WTC11 (cell line): ENCODE results near the gene GMPR. TPM values are rescaled to one million over a fixed set of nuclear protein-coding genes. Genes with fewer than 3 reads are reported as not detected.

Experiments used
- ATAC-seq: fragments of 200-7000 bp; cut with Tn5 transposase; 2 replicates; pipeline ENCODE4 v1.10.0; 2021; ENCODE audit warnings: mild to moderate bottlenecking, moderate library complexity
- CTCF ChIA-PET: fragments of 300-600 bp; sonication (Branson Sonifier 250); formaldehyde crosslinking; loops from one replicate; lab custom pipeline; 2021; ENCODE audit warnings: antibody characterized with exemption; lab: Charles Lee
- POLR2A ChIA-PET: fragments of 350-600 bp; sonication (Branson Sonifier 250); formaldehyde crosslinking; loops from one replicate; lab custom pipeline; 2021; ENCODE audit warnings: antibody characterized with exemption; lab: Charles Lee
- DNase-seq: peaks from one replicate; pipeline ENCODE4 v3.0.0; 2021; ENCODE audit warnings: low spot score
- H3K27ac Mint-ChIP-seq: 2 replicates; pipeline ENCODE4 v1.8.0; 2021; ENCODE audit warnings: mixed read lengths
- H3K27me3 Mint-ChIP-seq: 2 replicates; pipeline ENCODE4 v1.8.0; 2021; ENCODE audit warnings: low read depth, mild to moderate bottlenecking, moderate library complexity, mixed read lengths
- H3K36me3 Mint-ChIP-seq: 2 replicates; pipeline ENCODE4 v1.8.0; 2021; ENCODE audit warnings: mixed read lengths
- H3K4me1 Mint-ChIP-seq: 2 replicates; pipeline ENCODE4 v1.8.0; 2022; ENCODE audit warnings: mixed read lengths
- H3K4me3 Mint-ChIP-seq: 2 replicates; pipeline ENCODE4 v1.8.0; 2021; ENCODE audit warnings: mild to moderate bottlenecking, moderate library complexity, mixed read lengths
- H3K9me3 Mint-ChIP-seq: 2 replicates; pipeline ENCODE4 v1.8.0; 2021; ENCODE audit warnings: mixed read lengths
- CBFB ChIP-seq: sonication (generic); formaldehyde crosslinking; IDR thresholded peaks from 2 replicates; pipeline ENCODE4 v1.8.1; 2022; ENCODE audit warnings: mild to moderate bottlenecking, low read depth, missing genetic modification reagents
- CREM ChIP-seq: sonication (generic); formaldehyde crosslinking; IDR thresholded peaks from 2 replicates; pipeline ENCODE4 v1.8.1; 2022; ENCODE audit warnings: mild to moderate bottlenecking, missing genetic modification reagents, moderate library complexity
- ETV6 ChIP-seq: sonication (generic); formaldehyde crosslinking; IDR thresholded peaks from 2 replicates; pipeline ENCODE4 v1.8.1; 2022; ENCODE audit warnings: mild to moderate bottlenecking, missing genetic modification reagents
- JAZF1 ChIP-seq: fragments of 250-450 bp; sonication (Bioruptor Pico); IDR thresholded peaks from 2 replicates; pipeline ENCODE4 v1.9.0; 2021; ENCODE audit warnings: moderate library complexity, mild to moderate bottlenecking, inconsistent platforms
- MYBL2 ChIP-seq: sonication (generic); formaldehyde crosslinking; IDR thresholded peaks from 2 replicates; pipeline ENCODE4 v1.8.1; 2023; ENCODE audit warnings: mild to moderate bottlenecking, moderate library complexity, missing genetic modification reagents
- NFYB ChIP-seq: sonication (generic); formaldehyde crosslinking; conservative IDR thresholded peaks from 2 replicates; pipeline ENCODE4 v1.8.0; 2022; ENCODE audit warnings: low read depth, missing genetic modification reagents
- NR2C2 ChIP-seq: sonication (generic); formaldehyde crosslinking; IDR thresholded peaks from 2 replicates; pipeline ENCODE4 v1.8.0; 2022; ENCODE audit warnings: mild to moderate bottlenecking, missing genetic modification reagents
- PRRX2 ChIP-seq: fragments of 250-450 bp; sonication (Bioruptor Pico); IDR thresholded peaks from 2 replicates; pipeline ENCODE4 v1.8.0; 2021; ENCODE audit warnings: mild to moderate bottlenecking
- ZNF263 ChIP-seq: sonication (generic); formaldehyde crosslinking; IDR thresholded peaks from 2 replicates; pipeline ENCODE4 v1.8.1; 2022; ENCODE audit warnings: low read depth, mild to moderate bottlenecking, moderate library complexity, missing genetic modification reagents
- ZNF416 ChIP-seq: fragments of 250-450 bp; sonication (Bioruptor Pico); IDR thresholded peaks from 2 replicates; pipeline ENCODE4 v1.9.0; 2021; ENCODE audit warnings: mild to moderate bottlenecking, inconsistent platforms
- ZNF423 ChIP-seq: fragments of 250-450 bp; sonication (Bioruptor Pico); IDR thresholded peaks from 2 replicates; pipeline ENCODE4 v2.1.2; 2022; ENCODE audit warnings: mild to moderate bottlenecking, moderate library complexity
- ZNF671 ChIP-seq: fragments of 250-450 bp; sonication (Bioruptor Pico); IDR thresholded peaks from 2 replicates; pipeline ENCODE4 v1.8.0; 2021; ENCODE audit warnings: mild to moderate bottlenecking
- total RNA-seq: library from RNA; stranded (reverse); gene quantifications from 3 replicates; pipeline ENCODE4 v1.2.3, GENCODE V29; 2021
- TF ChIP-seq, protein P1 (sequence below): sonication (generic); formaldehyde crosslinking; IDR thresholded peaks from 2 replicates; pipeline ENCODE4 v1.8.0; 2023; ENCODE audit warnings: mild to moderate bottlenecking, missing genetic modification reagents
- TF ChIP-seq, protein P2 (sequence below): fragments of 250-450 bp; sonication (Bioruptor Pico); IDR thresholded peaks from 2 replicates; pipeline ENCODE4 v2.1.2; 2022; ENCODE audit warnings: mild to moderate bottlenecking, moderate library complexity
- TF ChIP-seq, protein P3 (sequence below): sonication (generic); formaldehyde crosslinking; IDR thresholded peaks from 2 replicates; pipeline ENCODE4 v1.8.0; 2022; ENCODE audit warnings: missing genetic modification reagents
- TF ChIP-seq, protein P4 (sequence below): sonication (generic); formaldehyde crosslinking; IDR thresholded peaks from 2 replicates; pipeline ENCODE4 v1.8.1; 2023; ENCODE audit warnings: mild to moderate bottlenecking, missing genetic modification reagents, moderate library complexity
- TF ChIP-seq, protein P5 (sequence below): fragments of 250-450 bp; sonication (Bioruptor Pico); IDR thresholded peaks from 2 replicates; pipeline ENCODE4 v1.9.0; 2021; ENCODE audit warnings: moderate library complexity, mild to moderate bottlenecking, inconsistent platforms, borderline replicate concordance
- TF ChIP-seq, protein P6 (sequence below): sonication (generic); formaldehyde crosslinking; IDR thresholded peaks from 2 replicates; pipeline ENCODE4 v1.8.1; 2022; ENCODE audit warnings: low read depth, missing genetic modification reagents, borderline replicate concordance
- TF ChIP-seq, protein P7 (sequence below): fragments of 250-450 bp; sonication (Bioruptor Pico); conservative IDR thresholded peaks from 2 replicates; pipeline ENCODE4 v1.9.0; 2021; ENCODE audit warnings: mild to moderate bottlenecking

The GMPR gene
- total RNA-seq, 1 experiment from 2014 or later = 2.4 TPM

DNA sequence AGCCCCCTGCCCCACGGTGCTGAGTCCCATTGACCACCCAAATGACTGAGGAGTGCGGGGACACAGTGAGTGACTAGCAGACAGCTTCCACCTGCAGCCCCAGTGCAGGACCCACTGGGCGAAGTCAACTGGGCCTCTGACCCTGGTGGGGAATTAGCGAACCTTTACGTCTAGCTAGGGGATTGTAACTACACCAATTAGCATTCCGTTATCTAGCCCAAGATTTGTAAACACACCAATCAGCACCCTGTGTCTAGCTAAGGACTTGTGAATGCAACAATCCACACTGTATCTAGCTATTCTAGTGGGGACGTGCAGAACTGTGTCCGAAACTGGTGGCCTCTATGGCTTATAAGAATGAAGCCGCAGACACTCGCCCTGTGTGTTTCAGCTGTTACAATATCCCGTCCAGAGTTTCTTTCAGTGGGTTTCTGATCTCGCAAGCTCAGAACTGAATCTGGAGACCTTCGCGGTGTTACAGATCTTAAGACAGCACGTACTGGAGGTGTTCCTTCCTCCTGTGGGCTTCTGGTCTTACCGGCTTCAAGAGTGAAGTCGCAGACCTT lies 21.1 kb upstream of the GMPR start:
- no peaks in the 10 kb centered on the region for H3K27me3 Mint-ChIP-seq
- no peak overlapping the region for H3K27ac Mint-ChIP-seq
- no peak for ATAC-seq
- H3K4me3 Mint-ChIP-seq = no peak overlapping the region
- ChIA-PET CTCF (interaction anchor here (0.5 to 1.5 kb wide), 5 partner anchors 11 to 304 kb away, joined by 3 to 5 read pairs (median 4); partner anchors contain the start of gene GMPR), POLR2A (no interaction called here)
- peaks cover 3% of the 10 kb centered on the region; the same call in 1 of the 2 replicates for H3K4me1 Mint-ChIP-seq
- TF ChIP-seq, protein P1, sequence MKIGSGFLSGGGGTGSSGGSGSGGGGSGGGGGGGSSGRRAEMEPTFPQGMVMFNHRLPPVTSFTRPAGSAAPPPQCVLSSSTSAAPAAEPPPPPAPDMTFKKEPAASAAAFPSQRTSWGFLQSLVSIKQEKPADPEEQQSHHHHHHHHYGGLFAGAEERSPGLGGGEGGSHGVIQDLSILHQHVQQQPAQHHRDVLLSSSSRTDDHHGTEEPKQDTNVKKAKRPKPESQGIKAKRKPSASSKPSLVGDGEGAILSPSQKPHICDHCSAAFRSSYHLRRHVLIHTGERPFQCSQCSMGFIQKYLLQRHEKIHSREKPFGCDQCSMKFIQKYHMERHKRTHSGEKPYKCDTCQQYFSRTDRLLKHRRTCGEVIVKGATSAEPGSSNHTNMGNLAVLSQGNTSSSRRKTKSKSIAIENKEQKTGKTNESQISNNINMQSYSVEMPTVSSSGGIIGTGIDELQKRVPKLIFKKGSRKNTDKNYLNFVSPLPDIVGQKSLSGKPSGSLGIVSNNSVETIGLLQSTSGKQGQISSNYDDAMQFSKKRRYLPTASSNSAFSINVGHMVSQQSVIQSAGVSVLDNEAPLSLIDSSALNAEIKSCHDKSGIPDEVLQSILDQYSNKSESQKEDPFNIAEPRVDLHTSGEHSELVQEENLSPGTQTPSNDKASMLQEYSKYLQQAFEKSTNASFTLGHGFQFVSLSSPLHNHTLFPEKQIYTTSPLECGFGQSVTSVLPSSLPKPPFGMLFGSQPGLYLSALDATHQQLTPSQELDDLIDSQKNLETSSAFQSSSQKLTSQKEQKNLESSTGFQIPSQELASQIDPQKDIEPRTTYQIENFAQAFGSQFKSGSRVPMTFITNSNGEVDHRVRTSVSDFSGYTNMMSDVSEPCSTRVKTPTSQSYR (CRISPR knock-in tag) = no peak
- TF ChIP-seq, protein P2, sequence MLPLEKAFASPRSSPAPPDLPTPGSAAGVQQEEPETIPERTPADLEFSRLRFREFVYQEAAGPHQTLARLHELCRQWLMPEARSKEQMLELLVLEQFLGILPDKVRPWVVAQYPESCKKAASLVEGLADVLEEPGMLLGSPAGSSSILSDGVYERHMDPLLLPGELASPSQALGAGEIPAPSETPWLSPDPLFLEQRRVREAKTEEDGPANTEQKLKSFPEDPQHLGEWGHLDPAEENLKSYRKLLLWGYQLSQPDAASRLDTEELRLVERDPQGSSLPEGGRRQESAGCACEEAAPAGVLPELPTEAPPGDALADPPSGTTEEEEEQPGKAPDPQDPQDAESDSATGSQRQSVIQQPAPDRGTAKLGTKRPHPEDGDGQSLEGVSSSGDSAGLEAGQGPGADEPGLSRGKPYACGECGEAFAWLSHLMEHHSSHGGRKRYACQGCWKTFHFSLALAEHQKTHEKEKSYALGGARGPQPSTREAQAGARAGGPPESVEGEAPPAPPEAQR (CRISPR knock-in tag) = no peak
- TF ChIP-seq ZNF671 (no peak), ZNF423 (CRISPR knock-in tag) (no peak), NFYB (CRISPR knock-in tag) (no peak), ZNF416 (CRISPR knock-in tag) (no peak), ETV6 (CRISPR knock-in tag) (no peak), ZNF263 (no peak), NR2C2 (CRISPR knock-in tag) (no peak), PRRX2 (CRISPR knock-in tag) (no peak), MYBL2 (CRISPR knock-in tag) (no peak), CREM (CRISPR knock-in tag) (no peak)
- TF ChIP-seq, protein P3, sequence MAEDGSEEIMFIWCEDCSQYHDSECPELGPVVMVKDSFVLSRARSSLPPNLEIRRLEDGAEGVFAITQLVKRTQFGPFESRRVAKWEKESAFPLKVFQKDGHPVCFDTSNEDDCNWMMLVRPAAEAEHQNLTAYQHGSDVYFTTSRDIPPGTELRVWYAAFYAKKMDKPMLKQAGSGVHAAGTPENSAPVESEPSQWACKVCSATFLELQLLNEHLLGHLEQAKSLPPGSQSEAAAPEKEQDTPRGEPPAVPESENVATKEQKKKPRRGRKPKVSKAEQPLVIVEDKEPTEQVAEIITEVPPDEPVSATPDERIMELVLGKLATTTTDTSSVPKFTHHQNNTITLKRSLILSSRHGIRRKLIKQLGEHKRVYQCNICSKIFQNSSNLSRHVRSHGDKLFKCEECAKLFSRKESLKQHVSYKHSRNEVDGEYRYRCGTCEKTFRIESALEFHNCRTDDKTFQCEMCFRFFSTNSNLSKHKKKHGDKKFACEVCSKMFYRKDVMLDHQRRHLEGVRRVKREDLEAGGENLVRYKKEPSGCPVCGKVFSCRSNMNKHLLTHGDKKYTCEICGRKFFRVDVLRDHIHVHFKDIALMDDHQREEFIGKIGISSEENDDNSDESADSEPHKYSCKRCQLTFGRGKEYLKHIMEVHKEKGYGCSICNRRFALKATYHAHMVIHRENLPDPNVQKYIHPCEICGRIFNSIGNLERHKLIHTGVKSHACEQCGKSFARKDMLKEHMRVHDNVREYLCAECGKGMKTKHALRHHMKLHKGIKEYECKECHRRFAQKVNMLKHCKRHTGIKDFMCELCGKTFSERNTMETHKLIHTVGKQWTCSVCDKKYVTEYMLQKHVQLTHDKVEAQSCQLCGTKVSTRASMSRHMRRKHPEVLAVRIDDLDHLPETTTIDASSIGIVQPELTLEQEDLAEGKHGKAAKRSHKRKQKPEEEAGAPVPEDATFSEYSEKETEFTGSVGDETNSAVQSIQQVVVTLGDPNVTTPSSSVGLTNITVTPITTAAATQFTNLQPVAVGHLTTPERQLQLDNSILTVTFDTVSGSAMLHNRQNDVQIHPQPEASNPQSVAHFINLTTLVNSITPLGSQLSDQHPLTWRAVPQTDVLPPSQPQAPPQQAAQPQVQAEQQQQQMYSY = no peak
- TF ChIP-seq, protein P4, sequence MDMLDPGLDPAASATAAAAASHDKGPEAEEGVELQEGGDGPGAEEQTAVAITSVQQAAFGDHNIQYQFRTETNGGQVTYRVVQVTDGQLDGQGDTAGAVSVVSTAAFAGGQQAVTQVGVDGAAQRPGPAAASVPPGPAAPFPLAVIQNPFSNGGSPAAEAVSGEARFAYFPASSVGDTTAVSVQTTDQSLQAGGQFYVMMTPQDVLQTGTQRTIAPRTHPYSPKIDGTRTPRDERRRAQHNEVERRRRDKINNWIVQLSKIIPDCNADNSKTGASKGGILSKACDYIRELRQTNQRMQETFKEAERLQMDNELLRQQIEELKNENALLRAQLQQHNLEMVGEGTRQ (CRISPR knock-in tag) = no peak
- TF ChIP-seq, protein P5, sequence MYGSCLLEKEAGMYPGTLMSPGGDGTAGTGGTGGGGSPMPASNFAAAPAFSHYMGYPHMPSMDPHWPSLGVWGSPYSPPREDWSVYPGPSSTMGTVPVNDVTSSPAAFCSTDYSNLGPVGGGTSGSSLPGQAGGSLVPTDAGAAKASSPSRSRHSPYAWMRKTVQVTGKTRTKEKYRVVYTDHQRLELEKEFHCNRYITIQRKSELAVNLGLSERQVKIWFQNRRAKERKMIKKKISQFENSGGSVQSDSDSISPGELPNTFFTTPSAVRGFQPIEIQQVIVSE (CRISPR knock-in tag) = no peak
- no peaks in the 10 kb centered on the region for H3K36me3 Mint-ChIP-seq
- no peak for DNase-seq
- 0 out of 2 replicates have a peak, but pooled peaks cover 3% of the 10 kb centered on the region for H3K9me3 Mint-ChIP-seq

DNA sequence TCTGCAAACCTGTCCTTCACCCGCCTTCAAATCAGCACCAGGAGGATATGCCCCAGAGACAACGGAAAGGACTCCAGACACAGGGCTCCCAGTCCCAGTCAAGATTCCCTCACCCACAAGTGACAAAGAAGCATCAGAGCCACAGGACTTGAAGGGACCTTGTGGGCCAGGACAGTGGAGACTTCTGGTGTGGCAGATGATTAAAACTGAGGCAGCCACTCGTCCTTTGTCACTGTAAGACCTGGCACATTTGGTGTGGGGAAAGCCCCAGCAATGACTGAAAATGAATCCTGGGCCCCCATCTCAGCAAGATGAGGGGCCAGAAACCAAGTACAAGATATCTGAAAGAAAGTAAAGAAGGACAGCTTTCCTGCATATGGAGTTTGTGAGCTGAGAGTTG lies 15.6 kb upstream of the GMPR start:
- H3K9me3 Mint-ChIP-seq = peaks cover 14% of the 10 kb centered on the region; the same call in 1 of the 2 replicates
- no peaks in the 10 kb centered on the region; the same call in 1 of the 2 replicates for H3K27me3 Mint-ChIP-seq
- TF ChIP-seq, protein P6, sequence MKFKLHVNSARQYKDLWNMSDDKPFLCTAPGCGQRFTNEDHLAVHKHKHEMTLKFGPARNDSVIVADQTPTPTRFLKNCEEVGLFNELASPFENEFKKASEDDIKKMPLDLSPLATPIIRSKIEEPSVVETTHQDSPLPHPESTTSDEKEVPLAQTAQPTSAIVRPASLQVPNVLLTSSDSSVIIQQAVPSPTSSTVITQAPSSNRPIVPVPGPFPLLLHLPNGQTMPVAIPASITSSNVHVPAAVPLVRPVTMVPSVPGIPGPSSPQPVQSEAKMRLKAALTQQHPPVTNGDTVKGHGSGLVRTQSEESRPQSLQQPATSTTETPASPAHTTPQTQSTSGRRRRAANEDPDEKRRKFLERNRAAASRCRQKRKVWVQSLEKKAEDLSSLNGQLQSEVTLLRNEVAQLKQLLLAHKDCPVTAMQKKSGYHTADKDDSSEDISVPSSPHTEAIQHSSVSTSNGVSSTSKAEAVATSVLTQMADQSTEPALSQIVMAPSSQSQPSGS = no peak
- no peak for TF ChIP-seq CBFB (CRISPR knock-in tag)
- TF ChIP-seq, protein P7, sequence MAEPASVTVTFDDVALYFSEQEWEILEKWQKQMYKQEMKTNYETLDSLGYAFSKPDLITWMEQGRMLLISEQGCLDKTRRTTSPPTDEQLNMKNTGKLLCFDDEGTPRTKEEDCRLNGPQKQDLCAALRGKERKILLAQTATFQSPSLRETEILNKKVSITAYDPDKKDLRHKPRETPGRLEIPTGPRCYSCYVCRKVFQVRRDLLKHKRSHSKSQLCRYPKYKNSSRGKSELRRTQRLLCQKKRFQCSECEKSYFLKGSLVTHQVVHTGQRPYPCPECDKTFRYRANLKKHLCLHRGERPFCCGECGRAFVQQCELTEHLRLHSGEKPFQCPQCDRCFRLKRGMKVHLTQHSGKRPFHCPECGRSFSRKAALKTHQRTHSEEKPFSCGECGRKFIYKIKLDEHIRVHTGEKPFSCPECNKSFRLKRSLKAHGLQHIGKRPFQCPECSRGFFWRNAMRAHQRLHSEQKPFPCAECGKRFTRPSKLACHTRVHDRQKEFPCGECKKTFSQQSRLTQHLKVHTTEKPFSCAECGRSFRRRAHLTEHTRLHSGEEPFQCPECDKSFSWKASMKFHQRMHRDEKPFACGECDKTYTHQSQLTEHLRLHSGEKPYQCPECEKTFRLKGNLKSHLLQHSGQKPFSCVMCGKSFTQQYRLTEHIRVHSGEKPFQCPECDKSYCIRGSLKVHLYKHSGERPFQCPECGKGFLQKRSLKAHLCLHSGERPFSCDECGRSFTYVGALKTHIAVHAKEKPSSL (CRISPR knock-in tag) = no peak
- TF ChIP-seq JAZF1 (CRISPR knock-in tag) = no peak
- peaks cover 7% of the 10 kb centered on the region for H3K4me1 Mint-ChIP-seq
- H3K4me3 Mint-ChIP-seq = no peak overlapping the region
- no peak overlapping the region for H3K27ac Mint-ChIP-seq
- no peaks in the 10 kb centered on the region for H3K36me3 Mint-ChIP-seq
- ChIA-PET POLR2A (interaction anchor here (0.6 kb wide), 1 partner anchor 20 kb away, joined by 3 read pairs; no protein-coding TSS in a partner anchor), CTCF (interaction anchor here (0.6 to 1.0 kb wide), 2 partner anchors 16 to 94 kb away, joined by 3 to 4 read pairs; partner anchors contain the start of gene GMPR)
- ATAC-seq (no peak), DNase-seq (no peak)
